CD4-positive, alpha-beta T cell treated with Interleukin-4 for 1 hour (primary cell): ENCODE results near the gene MNAT1.
"Not testable (repeated sequence)": the region's sequence is repeated elsewhere in the genome, so short reads cannot be mapped to it uniquely, and the experiment has no call there.

Experiments used
- DNase-seq, 2 donors: peaks; one replicate each; pipeline ENCODE4 v3.0.0-alpha.2; 2020 to 2022

The MNAT1 gene

DNA sequence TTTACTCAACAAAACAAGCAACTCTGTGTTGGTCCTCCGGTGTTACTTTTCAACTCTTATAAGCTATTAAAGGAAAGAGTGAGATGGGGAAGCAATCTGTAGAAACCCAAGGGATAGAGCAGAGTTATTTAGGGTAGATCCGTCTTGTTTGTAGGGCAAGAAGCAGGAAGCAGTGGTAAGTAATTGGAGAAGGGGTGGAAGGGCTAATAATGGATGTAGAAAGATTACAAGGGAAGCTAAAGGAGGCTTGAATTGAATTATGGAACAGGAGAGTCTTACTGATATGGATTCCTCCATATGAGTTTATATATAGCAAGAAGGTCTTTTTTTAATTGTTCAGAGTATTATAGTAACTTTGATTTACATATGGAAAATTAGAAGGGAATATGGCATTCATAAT is 72.7 kb downstream of the MNAT1 start:
- DNase-seq, result no peak

DNA sequence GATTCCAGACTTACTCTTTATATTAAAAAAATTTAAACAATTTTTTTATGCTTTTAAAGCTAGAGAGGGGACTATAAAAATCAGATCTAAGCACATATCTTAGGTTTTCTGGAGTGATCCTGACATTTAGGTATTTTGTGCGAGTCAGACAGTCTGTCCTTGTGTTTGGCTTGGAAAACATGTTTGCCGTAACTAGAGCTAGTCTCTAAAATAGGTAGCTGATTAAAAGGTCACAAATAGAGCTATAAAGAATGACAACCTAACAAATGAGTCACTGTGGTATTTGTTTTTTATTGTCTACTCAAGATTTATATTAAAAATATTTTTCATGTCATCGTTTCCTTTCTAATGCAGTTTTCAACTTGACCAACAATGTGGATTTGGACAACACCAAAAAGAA is 73.4 kb downstream of the MNAT1 start:
- DNase-seq, result no peak

DNA sequence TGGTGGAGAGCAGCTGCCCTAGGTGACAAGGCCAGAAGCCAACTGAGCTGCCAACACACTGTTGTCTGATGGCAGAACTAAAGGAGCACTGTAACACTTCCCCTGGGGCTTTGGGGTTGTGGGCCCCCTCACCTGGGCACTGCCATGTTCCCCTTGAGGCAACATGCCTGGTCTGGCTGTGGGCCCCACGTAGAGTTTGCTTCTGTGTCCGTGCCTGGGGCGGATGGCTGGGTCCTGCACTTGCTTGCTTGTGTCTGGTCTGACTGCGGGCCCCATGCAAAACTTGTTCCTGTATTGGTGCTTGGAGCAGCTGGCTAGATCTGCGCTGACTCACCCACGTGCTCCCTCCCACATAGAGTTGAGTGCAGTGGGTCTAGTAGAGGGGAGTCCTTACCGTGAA is 78.4 kb downstream of the MNAT1 start:
- DNase-seq, result no peak

DNA sequence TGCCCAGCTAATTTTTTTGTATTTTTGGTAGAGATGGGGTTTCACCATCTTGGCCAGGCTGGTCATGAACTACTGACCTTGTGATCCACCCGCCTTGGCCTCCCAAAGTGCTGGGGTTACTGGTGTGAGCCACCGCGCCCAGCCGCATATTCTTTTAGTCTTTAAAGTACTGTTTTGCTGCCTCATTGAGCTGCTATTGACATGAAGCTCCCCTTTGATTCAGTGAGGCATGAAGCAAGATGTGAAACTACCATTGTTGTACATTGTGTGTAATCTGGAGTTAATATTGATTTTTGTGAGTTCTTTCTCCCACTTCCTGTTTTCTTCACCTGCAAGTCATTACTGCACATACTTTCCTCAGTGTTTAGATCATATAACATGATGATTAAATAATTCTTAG is 80.8 kb downstream of the MNAT1 start:
- DNase-seq, result no peak

DNA sequence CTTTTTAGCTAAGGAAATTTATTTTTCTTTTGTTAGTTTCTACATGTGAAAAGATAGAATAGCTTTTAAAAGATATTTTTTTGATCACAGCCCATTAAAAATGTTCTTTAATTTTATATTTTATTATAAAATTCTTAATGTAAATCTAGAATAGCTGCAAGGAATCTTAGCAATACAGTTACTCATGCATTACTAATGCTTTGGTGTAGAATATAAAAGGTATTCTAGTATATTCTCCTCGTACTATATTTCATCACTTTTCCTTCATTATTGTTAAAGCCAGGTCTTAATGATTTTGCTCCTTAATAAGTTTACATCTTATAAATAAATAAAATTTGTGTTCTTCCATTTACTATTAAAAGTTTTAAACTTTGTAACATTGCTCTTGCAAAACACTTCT is 82.6 kb downstream of the MNAT1 start:
- no peak for DNase-seq

DNA sequence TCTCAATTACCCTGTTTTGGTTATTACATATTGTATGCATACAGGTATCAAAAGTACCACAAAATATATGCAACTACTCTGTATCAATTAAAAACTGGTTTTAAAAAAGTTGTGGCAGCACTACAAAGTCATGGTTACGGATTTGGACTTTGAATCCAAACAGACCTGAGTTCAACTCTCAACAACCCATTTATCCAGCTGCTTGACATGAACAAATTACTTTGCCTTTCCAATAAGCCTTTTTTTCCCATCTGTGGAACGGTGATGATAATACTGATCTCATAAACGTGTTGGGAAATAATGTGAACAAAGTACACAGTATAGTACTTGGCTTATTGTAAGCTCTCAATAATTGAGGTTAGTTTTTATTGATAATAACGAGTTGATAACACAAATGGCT is 85.0 kb downstream of the MNAT1 start:
- DNase-seq, result no peak

DNA sequence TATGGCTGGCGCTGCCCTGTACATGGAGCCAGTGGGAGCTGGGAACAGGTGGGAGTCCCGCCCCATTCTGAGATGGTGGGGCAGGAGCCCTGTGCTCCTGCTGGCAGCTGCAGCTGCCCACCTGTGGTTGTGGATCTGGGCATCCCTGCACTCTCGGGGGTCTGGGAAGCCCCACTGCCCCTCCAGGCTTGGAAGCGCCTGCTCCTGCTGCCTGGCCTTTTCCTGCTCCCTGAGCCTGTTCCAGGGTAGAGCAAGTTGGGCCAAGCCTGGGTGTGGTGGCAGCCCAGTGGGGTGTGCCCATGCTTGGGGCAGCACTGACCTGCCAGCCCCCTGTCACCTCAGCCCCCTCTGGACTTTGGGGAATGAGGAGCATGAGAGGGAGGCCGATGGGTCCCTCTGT is 104.0 kb downstream of the MNAT1 start:
- DNase-seq, result no peak

DNA sequence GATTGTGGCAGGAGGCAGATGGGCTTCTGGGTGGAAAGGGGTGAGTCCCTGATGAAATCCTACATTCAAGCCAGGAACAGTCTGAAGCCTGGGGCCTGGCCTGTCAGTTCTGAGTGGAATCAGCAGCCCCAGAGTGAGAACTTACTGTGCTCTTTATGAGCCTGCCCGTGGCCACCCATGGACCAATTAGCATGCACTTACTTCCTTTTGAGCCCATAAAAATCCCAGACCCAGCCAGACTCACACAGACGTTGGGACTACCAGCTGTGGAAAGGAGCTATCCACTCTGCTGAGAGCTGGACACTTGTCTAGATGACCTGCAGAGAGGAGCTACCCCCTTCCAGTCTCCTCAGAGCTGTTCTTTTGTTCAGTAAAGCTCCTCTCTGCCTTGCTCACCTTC is 104.5 kb downstream of the MNAT1 start:
- no peak for DNase-seq

DNA sequence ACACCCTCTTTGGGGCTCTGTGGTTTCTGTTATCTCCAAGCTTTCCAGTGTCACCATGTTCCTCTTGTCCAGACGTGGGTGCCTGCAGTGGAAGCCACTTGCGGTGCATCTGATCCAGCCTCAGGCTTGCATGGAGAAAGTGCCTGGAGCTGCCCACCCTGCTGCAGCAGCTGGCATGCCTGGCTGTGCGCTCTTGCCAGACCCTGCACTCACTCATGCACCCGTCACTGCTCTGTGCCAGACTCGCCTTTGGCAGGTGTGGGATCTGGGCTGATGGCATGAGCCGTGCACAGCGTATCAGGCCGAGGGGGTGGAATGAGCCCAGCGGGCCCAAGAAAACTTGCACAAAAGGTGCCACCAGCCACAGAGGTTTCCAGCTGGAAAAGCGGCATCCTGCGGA is 105.1 kb downstream of the MNAT1 start:
- no peak for DNase-seq

DNA sequence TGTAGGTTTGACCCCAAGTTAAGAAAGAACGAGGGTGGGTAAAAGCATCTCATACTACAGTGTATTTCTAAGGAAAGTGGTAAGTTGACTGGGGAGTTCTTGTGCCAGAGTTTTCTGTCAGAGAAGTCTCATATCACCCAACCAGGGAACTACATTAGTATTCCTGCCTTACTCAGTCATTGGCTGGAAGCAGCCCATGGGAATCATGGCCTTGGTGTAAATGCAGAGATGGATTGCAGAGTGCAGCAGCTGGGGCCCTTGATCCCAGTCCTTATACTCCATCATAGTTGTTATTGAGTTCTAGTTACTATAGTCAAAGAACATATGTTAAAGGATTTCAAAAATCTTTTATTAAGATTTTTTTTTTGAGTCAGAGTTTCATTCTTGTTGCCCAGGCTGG is 105.8 kb downstream of the MNAT1 start:
- no peak for DNase-seq

DNA sequence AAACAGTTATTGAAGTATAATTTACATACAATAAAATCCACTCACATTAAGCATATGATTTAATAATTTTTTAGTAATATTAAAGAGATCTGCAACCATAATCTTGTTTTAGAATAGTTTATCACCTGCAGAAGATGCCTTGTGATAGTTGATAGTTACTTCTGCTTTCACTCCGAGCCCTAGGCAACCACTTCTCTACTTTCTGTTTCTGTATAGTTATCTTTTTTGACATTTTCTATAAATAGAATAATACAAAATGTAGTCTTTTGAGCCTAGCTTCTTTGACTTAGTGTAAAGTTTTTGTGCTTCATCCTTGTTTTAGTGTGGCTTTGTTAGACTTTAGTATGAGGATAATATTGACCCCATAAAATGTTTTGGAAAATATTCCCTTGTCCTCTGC is 111.0 kb downstream of the MNAT1 start:
- DNase-seq, result no peak

DNA sequence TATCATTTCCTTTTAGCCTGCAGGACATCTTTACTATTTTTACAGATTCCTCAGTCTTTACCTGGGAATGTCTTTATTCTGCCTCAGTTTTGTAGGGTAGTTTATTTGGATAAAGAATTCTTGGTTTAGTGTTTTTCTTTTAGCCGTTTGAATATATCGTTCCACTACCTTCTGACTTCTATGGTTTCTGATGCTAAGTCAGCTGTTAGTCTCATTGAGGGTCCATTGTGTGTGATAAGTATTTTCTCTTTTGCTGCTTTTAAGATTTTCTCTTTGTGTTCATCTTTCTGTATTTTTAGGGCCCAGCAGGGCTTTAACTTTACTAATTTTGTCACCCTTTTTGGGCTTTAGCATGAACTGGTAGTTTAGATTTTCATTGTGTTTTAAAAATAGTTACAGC is 113.5 kb downstream of the MNAT1 start:
- DNase-seq, result no peak

DNA sequence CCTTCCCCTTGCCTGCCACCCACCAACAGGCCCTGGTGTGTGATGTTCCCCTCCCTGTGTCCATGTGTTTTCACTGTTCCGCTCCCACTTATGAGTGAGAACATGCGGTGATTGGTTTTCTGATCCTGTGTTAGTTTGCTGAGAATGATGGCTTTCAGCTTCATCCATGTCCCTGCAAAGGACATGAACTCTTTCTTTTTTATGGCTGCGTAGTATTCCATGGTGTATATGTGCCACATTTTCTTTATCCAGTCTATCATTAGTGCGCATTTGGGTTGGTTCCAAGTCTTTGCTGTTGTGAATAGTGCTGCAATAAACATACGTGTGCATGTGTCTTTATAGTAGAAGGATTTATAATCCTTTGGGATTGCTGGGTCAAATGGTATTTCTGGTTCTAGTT is 117.1 kb downstream of the MNAT1 start:
- not testable (repeated sequence) for DNase-seq

DNA sequence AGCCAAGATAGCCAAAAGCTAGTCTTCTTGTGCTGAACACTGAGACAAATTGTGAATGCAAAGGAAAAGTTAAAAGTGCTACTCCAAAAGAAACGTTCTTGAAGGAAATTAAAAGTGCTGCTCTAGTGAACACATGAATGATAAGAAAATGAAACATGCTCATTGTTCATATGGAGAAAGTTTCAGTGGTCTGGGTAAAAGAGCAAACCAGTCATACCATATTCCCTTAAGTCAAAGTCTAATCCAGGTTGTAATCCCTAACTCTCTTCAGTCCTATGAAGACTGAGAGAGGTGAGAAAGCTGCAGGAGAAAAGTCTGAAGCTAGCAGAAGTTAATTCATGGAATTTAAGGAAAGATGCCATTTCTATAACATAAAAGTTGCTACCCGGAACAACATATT is 121.5 kb downstream of the MNAT1 start:
- DNase-seq, result no peak

DNA sequence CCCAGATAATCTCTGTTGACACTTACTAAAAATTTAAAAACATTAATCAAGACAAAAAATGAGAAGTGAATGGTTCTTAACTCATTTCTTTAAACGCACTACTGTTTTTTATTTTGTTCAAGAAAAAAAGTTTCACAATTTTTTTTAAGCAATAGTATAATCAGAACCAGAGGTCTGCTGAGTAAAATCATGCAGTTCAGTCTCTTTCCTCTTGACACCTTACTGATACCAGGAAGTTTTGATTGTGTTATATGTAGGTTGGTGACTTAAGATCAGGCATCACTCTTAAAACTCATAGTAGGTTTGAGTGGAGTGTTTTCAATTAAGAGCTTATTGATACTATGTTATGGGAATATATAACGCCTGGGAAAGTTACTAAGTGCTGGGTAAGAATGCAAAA is 125.0 kb downstream of the MNAT1 start:
- DNase-seq, result no peak

DNA sequence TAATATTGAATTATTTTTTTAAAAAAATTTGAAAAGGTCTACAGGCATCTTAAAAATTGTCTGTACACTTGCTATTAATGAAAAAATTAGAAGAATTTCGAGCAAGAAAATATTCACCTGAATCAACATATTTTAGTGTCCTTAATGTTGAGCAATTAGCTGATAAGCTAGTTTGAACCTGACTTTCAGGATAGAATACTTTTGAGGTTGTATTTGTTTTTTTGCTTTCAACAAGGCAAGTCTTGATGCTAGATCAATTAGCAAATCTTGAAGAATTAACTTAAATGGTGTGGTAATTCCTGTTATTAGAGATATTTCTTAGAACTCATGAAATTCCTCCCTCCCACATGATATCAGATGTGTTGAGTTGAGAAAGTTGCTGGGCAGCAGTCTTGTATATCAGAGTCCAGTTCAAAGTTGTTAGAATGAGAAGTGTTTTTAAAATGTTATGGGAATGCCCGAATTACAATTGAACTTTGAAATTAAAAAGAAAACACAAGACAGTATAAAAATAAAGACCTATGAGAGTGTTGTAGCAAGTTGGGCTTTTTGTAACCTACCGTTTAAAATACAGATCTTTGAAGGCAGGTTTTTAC is 127.1 kb downstream of the MNAT1 start:
- no peak for DNase-seq

DNA sequence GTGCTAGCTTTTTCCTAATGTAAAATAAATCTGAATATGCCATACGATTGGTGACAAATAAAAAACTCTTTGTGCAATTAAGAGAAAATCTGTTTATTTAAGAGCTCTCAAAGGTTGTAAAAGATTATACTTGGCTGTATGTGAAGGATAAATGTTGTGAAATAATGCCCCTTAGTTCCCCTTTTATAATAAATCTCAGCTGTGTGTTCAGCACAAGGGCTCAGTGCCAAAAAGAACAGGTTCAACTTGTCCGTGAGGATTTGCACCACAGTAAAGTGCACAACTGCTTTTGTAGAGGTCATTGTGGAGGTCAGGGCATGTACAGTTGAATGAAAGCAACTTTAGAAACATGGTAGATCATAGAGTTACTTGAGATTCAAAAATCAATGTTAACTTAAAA is 127.7 kb downstream of the MNAT1 start:
- no peak for DNase-seq

DNA sequence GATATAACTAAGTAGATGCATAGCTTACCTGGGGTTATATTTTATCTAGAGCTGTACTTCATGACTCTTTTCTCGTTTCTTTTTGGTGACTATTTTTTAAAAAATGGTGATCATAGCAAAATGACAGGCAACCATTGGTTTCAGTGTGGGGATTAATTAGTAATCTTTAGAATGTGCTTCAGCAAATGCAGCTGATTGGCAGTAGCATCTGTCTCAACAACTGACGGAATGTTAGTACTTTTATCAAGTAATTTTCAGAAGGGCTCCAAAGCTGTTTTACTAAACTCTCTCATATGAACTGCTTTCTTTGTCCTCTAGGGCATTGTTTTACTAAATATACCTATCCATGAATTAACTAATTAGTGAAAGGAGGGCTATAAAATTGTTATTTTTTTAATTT is 128.7 kb downstream of the MNAT1 start:
- no peak for DNase-seq

DNA sequence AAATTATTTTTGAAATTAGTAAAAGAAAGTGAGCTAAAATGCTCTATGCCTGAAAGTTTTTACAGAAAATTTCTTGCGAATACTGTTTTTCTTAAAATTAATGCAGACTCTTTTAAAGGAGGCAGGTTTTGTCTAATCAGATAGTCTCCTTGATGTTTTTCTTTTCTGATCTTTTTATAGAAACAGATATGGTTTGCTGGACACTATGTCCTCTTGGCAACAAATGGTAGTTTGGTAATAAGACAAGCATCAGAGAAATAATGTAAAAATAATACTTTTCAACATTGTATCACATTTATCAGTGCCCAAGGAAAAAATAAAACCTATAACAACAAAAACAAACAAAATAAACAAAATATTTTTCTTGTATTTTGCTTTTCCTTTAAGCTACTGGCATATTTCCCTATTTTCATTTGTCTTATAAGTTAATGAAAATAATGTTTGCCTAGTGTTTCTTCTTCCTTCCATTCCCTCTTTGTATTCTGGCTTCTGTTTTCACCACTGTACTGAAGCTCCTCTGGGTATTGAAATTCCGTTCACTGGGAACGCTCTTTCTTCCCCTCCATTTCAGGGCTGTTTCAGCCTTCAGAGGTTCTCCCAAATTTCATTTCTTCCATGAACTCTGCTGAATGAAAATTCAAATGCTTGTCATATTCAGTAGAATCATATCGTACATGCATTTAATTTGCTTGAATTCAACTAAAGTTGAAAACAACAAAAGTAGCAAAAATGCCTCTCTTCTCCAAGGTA is 131.0 kb downstream of the MNAT1 start:
- no peak for DNase-seq

DNA sequence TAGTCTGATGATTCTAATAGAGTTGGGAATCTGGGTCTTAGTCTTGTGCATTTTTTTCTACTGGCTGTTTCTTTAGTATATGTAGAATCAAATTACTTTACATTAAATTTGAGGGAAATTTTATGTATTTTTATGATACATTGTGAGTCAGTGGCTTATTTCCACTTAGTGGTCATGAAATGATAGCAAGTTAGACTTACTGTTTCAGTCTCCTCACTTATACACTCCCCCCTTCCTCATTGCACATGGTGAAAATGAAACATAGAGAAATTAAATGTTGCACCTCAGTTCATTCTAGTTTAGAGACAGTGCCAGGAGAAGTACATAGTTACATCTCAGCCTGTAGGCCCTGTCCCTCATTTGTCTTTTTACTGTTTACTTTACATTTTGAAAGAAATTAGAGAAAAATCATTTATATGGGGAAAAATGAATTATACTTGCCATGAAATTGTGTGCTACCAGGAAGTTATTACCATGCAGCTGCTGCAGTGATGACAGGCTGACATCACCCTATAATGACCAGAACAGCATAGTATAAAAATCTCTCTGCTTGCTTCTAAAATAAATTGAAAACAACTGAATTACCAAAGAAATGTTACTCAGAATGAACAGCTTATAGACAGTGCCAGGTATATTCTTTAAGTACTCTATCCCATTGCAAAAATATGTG is 133.1 kb downstream of the MNAT1 start:
- DNase-seq, result no peak

DNA sequence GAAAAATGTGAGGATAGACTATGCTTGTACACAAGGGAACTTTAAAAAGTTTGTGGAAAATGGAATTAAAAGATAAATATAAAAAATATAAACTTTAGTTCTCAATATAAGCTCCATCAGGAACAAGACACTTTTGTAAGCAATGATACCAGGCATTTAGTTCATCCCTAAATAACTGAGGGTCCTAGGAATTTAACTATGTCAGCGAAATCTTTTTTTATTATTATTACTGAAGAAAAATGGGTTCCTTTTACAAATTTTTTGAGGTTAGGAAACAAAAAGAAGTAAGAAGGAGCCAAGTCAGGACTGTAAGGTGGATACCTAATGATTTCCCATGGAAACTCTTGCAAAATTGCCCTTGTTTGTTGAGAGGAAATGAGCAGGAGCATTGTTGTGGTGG is 143.6 kb downstream of the MNAT1 start:
- DNase-seq, result no peak

DNA sequence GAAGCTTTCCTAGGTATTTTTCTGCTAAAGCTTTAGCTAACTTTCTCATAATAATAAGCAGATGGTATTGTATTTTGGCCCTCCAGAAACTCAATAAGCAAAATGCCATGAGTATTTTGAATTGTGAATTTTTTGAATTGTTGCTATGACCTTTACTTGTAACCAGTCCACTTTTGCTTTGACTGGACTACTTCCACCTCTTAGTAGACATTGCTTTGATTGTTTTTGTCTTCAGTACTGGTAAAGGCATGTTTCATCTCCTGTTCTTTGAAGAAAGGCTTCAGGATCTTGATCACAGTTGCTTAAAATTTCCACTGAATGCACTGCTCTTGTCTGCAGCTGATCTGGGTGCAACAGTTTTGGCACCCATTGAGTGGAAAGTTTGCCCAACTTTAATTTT is 144.0 kb downstream of the MNAT1 start:
- DNase-seq, result no peak

DNA sequence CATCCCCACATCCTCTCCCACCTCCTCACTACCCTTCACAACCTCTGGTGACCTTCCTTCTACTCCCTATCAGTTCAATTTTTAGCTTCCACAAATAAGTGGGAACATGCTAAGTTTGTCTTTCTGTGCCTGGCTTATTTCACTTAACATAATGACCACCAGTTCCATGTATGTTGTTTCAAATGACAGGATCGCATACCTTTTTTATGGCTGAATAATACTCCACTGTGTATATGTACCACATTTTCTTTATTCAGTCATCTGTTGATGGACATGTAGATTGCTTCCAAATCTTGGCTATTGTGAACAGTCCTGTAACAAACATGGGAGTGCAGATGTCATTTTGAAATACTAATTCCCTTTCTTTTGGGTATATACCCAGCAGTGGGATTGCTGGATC is 147.7 kb downstream of the MNAT1 start:
- DNase-seq, result no peak

DNA sequence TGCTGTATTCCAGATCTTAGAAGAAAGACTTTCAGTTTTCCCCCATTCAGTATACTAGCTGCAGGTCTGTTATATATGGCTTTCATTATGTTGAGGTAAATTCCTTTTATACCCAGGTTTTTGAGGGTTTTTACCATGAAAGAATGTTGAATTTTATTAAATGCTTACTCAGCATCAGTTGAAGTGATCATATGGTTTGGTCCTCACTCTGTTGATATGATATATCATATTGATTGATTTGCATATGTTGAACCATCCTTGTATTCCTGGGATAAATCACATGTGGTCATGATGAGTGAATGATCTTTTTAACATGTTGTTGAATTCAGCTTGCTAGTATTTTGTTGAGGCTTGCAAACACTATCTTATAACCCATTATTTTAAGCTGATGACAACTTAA is 149.6 kb downstream of the MNAT1 start:
- DNase-seq, result no peak

DNA sequence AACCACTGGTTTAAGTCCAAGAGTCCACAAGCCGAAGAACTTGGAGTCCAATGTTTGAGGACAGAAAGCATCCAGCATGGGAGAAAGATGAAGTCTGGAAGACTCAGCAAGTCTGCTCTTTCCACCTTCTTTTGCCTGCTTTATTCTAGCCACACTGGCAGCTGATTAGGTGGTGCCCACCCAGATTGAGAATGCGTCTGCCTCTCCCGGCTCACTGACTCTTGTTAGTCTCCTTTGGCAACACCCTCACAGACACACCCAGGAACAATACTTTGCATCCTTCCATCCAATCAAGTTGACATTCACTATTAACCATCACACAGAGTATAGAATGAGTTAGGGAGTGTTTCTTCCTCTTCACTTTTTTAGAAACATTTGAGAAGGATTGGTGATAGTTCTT is 156.1 kb downstream of the MNAT1 start:
- DNase-seq, result not testable (repeated sequence)
